Measurements from ENCODE around the gene KCNA10.

GRCh38 chr1:110540891-110541685 is 22.1 kb upstream of the KCNA10 start:
- TF ChIP-seq, protein P1, sequence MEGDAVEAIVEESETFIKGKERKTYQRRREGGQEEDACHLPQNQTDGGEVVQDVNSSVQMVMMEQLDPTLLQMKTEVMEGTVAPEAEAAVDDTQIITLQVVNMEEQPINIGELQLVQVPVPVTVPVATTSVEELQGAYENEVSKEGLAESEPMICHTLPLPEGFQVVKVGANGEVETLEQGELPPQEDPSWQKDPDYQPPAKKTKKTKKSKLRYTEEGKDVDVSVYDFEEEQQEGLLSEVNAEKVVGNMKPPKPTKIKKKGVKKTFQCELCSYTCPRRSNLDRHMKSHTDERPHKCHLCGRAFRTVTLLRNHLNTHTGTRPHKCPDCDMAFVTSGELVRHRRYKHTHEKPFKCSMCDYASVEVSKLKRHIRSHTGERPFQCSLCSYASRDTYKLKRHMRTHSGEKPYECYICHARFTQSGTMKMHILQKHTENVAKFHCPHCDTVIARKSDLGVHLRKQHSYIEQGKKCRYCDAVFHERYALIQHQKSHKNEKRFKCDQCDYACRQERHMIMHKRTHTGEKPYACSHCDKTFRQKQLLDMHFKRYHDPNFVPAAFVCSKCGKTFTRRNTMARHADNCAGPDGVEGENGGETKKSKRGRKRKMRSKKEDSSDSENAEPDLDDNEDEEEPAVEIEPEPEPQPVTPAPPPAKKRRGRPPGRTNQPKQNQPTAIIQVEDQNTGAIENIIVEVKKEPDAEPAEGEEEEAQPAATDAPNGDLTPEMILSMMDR (IDR thresholded peaks at IDR 0.05 in 2 of 3, conservative IDR thresholded peaks at IDR 0.05 in 1 of 3; ENCODE audit: control insufficient read depth in 2 of 3, extremely low read depth in 1 of 3, insufficient read depth in 1 of 3, low read depth in 3 of 3, low read length in 3 of 3): no peak
- TF ChIP-seq TCF3 (IDR thresholded peaks at IDR 0.05; ENCODE audit: borderline replicate concordance, insufficient read depth, low read depth, low read length): no peak
- no peak for TF ChIP-seq EGR1 (IDR thresholded peaks at IDR 0.05; ENCODE audit: borderline replicate concordance in 1 of 2, low read depth in 2 of 2, low read length in 2 of 2)
- TF ChIP-seq POLR2AphosphoS5 (IDR thresholded peaks at IDR 0.05; ENCODE audit: low read length): no peak
